LNCaP clone FGC (cell line): ENCODE data around the gene ACSM2B.
"Not testable (repeated sequence)": the region's sequence is repeated elsewhere in the genome, so short reads cannot be mapped to it uniquely, and the experiment has no call there.

Source experiments
- DNase-seq: peaks from one replicate; pipeline ENCODE4 v3.0.0-alpha.2; 2011; ENCODE audit warnings: low read depth
- H3K4me3 ChIP-seq: 2 replicates; pipeline ENCODE4 v1.5.1; 2011; ENCODE audit warnings: mild to moderate bottlenecking, low read depth, low read length, control low read depth
- TF ChIP-seq, protein P1 (sequence below): IDR thresholded peaks from 2 replicates; pipeline ENCODE4 v1.5.1; 2012; ENCODE audit warnings: mild to moderate bottlenecking; ENCODE audit not compliant: control insufficient read depth, insufficient read depth; ENCODE audit errors: extremely low read depth

The ACSM2B gene

DNA sequence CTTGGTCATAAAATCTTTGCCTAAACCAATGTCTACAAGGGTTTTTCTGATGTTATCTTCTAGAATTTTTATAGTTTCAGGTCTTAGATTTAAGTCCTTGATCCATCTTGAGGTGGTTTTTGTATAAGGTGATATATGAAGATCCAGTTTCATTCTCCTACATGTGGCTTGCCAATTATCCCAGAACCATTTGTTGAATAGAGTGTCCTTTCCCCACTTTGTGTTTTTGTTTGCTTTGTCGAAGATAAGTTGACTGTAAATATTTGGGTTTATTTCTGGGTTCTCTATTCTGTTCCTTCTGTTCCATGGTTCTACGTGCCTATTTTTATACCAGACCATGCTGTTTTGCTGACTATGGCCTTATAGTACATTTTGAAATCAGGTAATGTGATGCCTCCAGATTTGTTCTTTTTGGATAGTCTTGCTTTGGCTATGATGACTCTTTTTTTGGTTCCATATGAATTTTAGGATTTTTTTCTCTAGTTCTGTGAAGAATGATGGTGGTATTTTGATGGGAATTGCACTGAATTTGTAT is 7.0 kb downstream of the ACSM2B start:
- H3K4me3 ChIP-seq, DNase-seq: not testable (repeated sequence)

- TF ChIP-seq, protein P1, sequence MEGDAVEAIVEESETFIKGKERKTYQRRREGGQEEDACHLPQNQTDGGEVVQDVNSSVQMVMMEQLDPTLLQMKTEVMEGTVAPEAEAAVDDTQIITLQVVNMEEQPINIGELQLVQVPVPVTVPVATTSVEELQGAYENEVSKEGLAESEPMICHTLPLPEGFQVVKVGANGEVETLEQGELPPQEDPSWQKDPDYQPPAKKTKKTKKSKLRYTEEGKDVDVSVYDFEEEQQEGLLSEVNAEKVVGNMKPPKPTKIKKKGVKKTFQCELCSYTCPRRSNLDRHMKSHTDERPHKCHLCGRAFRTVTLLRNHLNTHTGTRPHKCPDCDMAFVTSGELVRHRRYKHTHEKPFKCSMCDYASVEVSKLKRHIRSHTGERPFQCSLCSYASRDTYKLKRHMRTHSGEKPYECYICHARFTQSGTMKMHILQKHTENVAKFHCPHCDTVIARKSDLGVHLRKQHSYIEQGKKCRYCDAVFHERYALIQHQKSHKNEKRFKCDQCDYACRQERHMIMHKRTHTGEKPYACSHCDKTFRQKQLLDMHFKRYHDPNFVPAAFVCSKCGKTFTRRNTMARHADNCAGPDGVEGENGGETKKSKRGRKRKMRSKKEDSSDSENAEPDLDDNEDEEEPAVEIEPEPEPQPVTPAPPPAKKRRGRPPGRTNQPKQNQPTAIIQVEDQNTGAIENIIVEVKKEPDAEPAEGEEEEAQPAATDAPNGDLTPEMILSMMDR = no peak
- no peak for DNase-seq
- no peak overlapping the region for H3K4me3 ChIP-seq
Measured at GRCh38 chr16:20568404-20568803, 7.8 kb downstream of the ACSM2B start.

- no peak for DNase-seq
- no peak overlapping the region for H3K4me3 ChIP-seq
- TF ChIP-seq, protein P1 = no peak
Measured at GRCh38 chr16:20566864-20567263, 9.3 kb downstream of the ACSM2B start.

DNA sequence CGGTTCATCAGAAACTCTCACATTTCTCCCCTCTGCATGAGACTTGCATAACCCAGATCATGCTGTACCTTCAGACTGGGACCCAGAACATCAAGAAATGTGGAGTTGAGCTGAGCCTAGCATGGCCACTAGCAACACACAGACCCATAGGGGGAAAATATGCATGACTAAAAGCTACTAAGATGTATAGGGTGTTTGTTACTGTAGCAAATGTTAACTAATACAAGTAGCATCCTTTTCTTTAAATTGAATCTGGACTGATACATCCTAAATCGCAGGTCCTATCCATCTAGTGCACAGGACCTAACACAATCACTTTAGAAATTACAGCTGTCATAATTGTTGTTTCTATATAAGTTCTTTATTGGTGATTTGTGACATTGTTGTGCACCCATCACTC is 10.8 kb downstream of the ACSM2B start:
- H3K4me3 ChIP-seq, DNase-seq: not testable (repeated sequence)

GRCh38 chr16:20564218-20564617 is 11.9 kb downstream of the ACSM2B start:
- H3K4me3 ChIP-seq, DNase-seq: not testable (repeated sequence)

GRCh38 chr16:20555628-20556027 is 20.5 kb downstream of the ACSM2B start:
- H3K4me3 ChIP-seq, DNase-seq: not testable (repeated sequence)

GRCh38 chr16:20554689-20555088 is 21.5 kb downstream of the ACSM2B start:
- not testable (repeated sequence) for DNase-seq, H3K4me3 ChIP-seq

DNA sequence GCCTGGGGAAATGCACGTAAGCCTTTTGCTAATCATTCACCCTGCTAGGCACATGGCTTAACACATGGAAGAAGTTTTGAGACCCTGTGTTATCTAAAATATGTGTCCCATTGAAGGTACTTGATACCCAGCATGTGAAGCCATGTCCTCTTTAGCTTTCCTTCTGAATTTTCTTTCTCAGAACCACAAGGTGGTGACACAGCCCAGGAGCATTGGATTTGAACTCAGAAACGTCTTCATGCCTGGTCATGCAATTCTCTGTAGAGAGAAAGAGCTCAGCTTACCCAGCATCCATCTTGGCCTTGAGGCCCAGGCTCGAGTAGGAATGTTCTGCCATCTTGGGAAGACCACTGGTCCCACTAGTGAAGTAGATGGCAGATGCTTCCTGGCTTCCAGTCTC is 22.7 kb downstream of the ACSM2B start:
- H3K4me3 ChIP-seq, DNase-seq: not testable (repeated sequence)
- TF ChIP-seq, protein P1 = peak; percentile 36; the same call in 1 of the 2 replicates

GRCh38 chr16:20546951-20547350 is 29.2 kb downstream of the ACSM2B start:
- DNase-seq, H3K4me3 ChIP-seq: not testable (repeated sequence)

GRCh38 chr16:20546278-20546853 is 29.8 kb downstream of the ACSM2B start:
- H3K4me3 ChIP-seq, DNase-seq: not testable (repeated sequence)

- H3K4me3 ChIP-seq, DNase-seq: not testable (repeated sequence)
Measured at GRCh38 chr16:20540603-20541316, 35.4 kb downstream of the ACSM2B start.
